ENCODE measurements around the gene SATB1. TPM values are rescaled to one million over a fixed set of nuclear protein-coding genes. Genes with fewer than 3 reads are reported as not detected.

Gene SATB1
- total RNA-seq, 1 donor from 2014 or later: 3.4 TPM

GRCh38 chr3:18308096-18308650 lies 117.0 kb downstream of the SATB1 start:
- no peak overlapping the region for H3K4me3 ChIP-seq (ENCODE audit: low read depth, low read length)
- H3K36me3 ChIP-seq (ENCODE audit: control insufficient read depth, insufficient read depth, low read length): no peaks in the 10 kb centered on the region
- no peak for TF ChIP-seq CTCF (IDR thresholded peaks at IDR 0.05; ENCODE audit: insufficient read depth, low read length, poor library complexity, severe bottlenecking)
- H3K27me3 ChIP-seq (ENCODE audit: control insufficient read depth, insufficient read depth, low read length): no peaks in the 10 kb centered on the region
- no peak for DNase-seq (ENCODE audit: low read depth)

GRCh38 chr3:18307529-18307928 lies 117.6 kb downstream of the SATB1 start:
- TF ChIP-seq CTCF (IDR thresholded peaks at IDR 0.05; ENCODE audit: insufficient read depth, low read length, poor library complexity, severe bottlenecking): no peak
- no peaks in the 10 kb centered on the region for H3K36me3 ChIP-seq (ENCODE audit: control insufficient read depth, insufficient read depth, low read length)
- DNase-seq (ENCODE audit: low read depth): no peak
- H3K27me3 ChIP-seq (ENCODE audit: control insufficient read depth, insufficient read depth, low read length): no peaks in the 10 kb centered on the region
- H3K4me3 ChIP-seq (ENCODE audit: low read depth, low read length): no peak overlapping the region

GRCh38 chr3:18302517-18302916 lies 122.6 kb downstream of the SATB1 start:
- Histone ChIP-seq H3K36me3 (ENCODE audit: control insufficient read depth, insufficient read depth, low read length) (no peaks in the 10 kb centered on the region), H3K4me3 (ENCODE audit: low read depth, low read length) (no peak overlapping the region), H3K27me3 (ENCODE audit: control insufficient read depth, insufficient read depth, low read length) (no peaks in the 10 kb centered on the region)
- TF ChIP-seq CTCF (IDR thresholded peaks at IDR 0.05; ENCODE audit: insufficient read depth, low read length, poor library complexity, severe bottlenecking): no peak
- DNase-seq (ENCODE audit: low read depth): no peak

GRCh38 chr3:18301781-18302180 lies 123.4 kb downstream of the SATB1 start:
- no peak for DNase-seq (ENCODE audit: low read depth)
- Histone ChIP-seq H3K36me3 (ENCODE audit: control insufficient read depth, insufficient read depth, low read length) (no peaks in the 10 kb centered on the region), H3K4me3 (ENCODE audit: low read depth, low read length) (no peak overlapping the region), H3K27me3 (ENCODE audit: control insufficient read depth, insufficient read depth, low read length) (no peaks in the 10 kb centered on the region)
- TF ChIP-seq CTCF (IDR thresholded peaks at IDR 0.05; ENCODE audit: insufficient read depth, low read length, poor library complexity, severe bottlenecking): no peak

GRCh38 chr3:18300916-18301315 lies 124.2 kb downstream of the SATB1 start:
- Histone ChIP-seq H3K27me3 (ENCODE audit: control insufficient read depth, insufficient read depth, low read length) (no peaks in the 10 kb centered on the region), H3K36me3 (ENCODE audit: control insufficient read depth, insufficient read depth, low read length) (no peaks in the 10 kb centered on the region), H3K4me3 (ENCODE audit: low read depth, low read length) (no peak overlapping the region)
- TF ChIP-seq CTCF (IDR thresholded peaks at IDR 0.05; ENCODE audit: insufficient read depth, low read length, poor library complexity, severe bottlenecking): no peak
- DNase-seq (ENCODE audit: low read depth): no peak

GRCh38 chr3:18297126-18297525 lies 128.0 kb downstream of the SATB1 start:
- TF ChIP-seq CTCF (IDR thresholded peaks at IDR 0.05; ENCODE audit: insufficient read depth, low read length, poor library complexity, severe bottlenecking): no peak
- DNase-seq (ENCODE audit: low read depth): no peak
- Histone ChIP-seq H3K27me3 (ENCODE audit: control insufficient read depth, insufficient read depth, low read length) (no peaks in the 10 kb centered on the region), H3K4me3 (ENCODE audit: low read depth, low read length) (no peak overlapping the region), H3K36me3 (ENCODE audit: control insufficient read depth, insufficient read depth, low read length) (no peaks in the 10 kb centered on the region)

Measured in kidney epithelial cell (primary cell).